Gastrocnemius medialis (tissue), 4 donors: ENCODE results near the gene SCO2. TPM values are rescaled to one million over a fixed set of nuclear protein-coding genes. Genes with fewer than 3 reads are reported as not detected.
A peak's percentile ranks its signal among the peaks of the same experiment; 100 is the strongest.

Experiments
- ATAC-seq, 2 donors: fragments of 150-250 bp; one replicate each; pipeline ENCODE4 v1.9.1; 2016
- DNase-seq, 2 donors: peaks; one replicate each; pipeline ENCODE4 v3.0.0-alpha.2; 2019
- H3K27ac ChIP-seq, 4 donors: fragments of 200-600 bp; sonication (generic); 1 replicate in 1 of 4; 2 replicates in 3 of 4; pipeline ENCODE4 v1.5.1; 2016 to 2018; ENCODE audit warnings: mild to moderate bottlenecking in 2 of 4, moderate library complexity in 1 of 4
- H3K27me3 ChIP-seq, 3 donors: fragments of 200-600 bp; sonication (generic) in 2 of 3; 1 replicate in 1 of 3; 2 replicates in 2 of 3; pipeline versions ENCODE4 v1.5.1 to v1.6.0; 2016 to 2019; ENCODE audit warnings: mild to moderate bottlenecking in 1 of 3, moderate library complexity in 1 of 3
- H3K36me3 ChIP-seq, 2 donors: fragments of 200-600 bp; sonication (generic) in 1 of 2; one replicate each; pipeline ENCODE4 v1.5.1; 2017 to 2018
- H3K4me1 ChIP-seq, 2 donors: fragments of 200-600 bp; sonication (generic) in 1 of 2; one replicate each; pipeline ENCODE4 v1.5.1; 2016 to 2017; ENCODE audit warnings: mild to moderate bottlenecking in 2 of 2
- H3K4me3 ChIP-seq, 4 donors: fragments of 200-600 bp; sonication (generic) in 3 of 4; 1 replicate in 1 of 4; 2 replicates in 3 of 4; pipeline ENCODE4 v1.5.1; 2016 to 2019; ENCODE audit warnings: mild to moderate bottlenecking in 2 of 4
- H3K9me3 ChIP-seq, 3 donors: fragments of 200-600 bp; sonication (generic) in 2 of 3; 1 replicate in 1 of 3; 2 replicates in 2 of 3; pipeline ENCODE4 v1.5.1; 2016 to 2019
- POLR2A ChIP-seq, 2 donors: fragments of 450-650 bp; IDR thresholded peaks; one replicate each; pipeline ENCODE4 v1.6.1; 2017; ENCODE audit warnings: antibody characterized with exemption in 2 of 2, mild to moderate bottlenecking in 2 of 2, moderate library complexity in 2 of 2
- in situ Hi-C, 4 donors: fragments of 200-750 bp; cut with MboI; loops; one replicate each; pipeline versions ENCODE4 v1.15.0 to v1.8.0; 2017; ENCODE audit warnings: low sequenced_read_pairs in 4 of 4
- intact Hi-C: fragments of 100-400 bp; cut with DNase I; formaldehyde crosslinking; loops from one replicate; pipeline ENCODE4 v1.15.1; 2023; ENCODE audit warnings: low total_unique reads
- total RNA-seq, 4 donors: library from RNA; depleted of rRNA; stranded (reverse); fragments of >200 nt; gene quantifications; one replicate each; pipeline versions ENCODE4 v1.1.0 to v1.2.3, GENCODE V29; 2016
- TF ChIP-seq, protein P1 (sequence below), 5 experiments: fragments of 450-650 bp in 3 of 5; fragments of 200-600 bp in 2 of 5; sonication (generic) in 2 of 5; IDR thresholded peaks in 4 of 5; conservative IDR thresholded peaks in 1 of 5; 1 replicate in 4 of 5; 2 replicates in 1 of 5; pipeline ENCODE4 v1.5.1; 2016 to 2019; ENCODE audit warnings: antibody characterized with exemption in 5 of 5, mild to moderate bottlenecking in 3 of 5, moderate library complexity in 3 of 5

SCO2 gene
- total RNA-seq, 4 donors from 2014 or later = 1.0 to 2.3 TPM; not detected in 2

DNA sequence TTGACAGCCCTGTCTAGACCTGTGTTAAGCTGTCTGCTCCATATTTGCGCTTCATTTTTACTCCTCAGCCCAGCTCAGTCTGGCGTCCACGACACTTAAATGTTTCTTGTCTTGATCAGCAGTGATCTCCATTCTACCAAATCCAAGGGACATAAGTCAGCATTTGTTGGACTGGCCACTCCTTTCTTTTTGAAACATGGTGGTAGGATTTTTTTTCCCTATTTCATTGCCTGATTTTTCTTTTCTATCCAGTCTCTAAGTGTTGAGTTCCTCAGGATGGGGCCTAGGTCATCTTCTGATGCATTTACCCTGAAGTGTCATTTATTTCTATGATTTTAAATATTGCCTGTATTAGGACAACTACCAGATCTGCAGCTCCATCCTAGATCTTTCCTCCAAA lies 16.5 kb downstream of the SCO2 start:
- no peaks in the 10 kb centered on the region for H3K9me3 ChIP-seq
- peak overlapping the region; percentile 83 to 94 (median 87) for H3K27ac ChIP-seq

DNA sequence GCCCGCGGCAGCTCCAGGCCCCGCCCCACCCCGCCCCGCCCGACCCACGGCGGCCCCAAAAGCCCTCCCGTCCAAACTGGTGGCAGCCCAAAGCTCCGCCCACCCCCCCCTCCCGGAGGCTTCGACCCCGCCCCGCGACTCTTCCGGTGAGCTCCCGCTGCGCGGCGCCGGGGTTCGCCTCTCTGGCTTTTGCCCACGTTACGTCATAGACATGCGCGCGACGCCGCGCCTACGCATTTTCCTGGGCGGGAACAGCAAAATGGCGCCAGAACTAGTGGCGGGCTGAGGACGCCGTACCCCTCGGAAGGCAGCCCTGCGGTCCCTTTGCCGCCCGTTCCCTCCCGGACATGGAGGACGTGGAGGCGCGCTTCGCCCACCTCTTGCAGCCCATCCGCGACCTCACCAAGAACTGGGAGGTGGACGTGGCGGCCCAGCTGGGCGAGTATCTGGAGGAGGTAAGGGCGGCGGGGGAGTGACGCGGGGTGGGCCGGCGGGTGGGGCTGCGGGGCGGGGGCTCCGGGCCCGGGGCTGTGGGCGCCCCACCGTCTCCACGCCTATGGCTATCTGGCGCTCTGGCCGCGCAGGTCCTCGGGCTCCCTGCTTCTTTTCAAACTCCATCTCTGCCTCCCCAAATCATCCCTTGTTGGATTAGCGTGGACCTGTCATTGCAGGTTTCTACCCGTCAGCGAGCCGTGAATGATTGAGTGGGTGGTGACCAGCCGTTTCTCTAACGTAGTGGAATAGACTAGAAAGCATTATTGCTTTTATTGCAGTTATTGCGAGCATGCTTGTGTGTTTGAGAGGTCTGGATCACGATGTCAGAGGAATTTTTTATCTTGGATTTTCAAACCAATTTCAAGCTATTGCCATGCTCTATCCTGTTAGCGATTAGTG lies 17.2 kb downstream of the SCO2 start, which contains the start of gene NCAPH2:
NCAPH2 (plus strand) TSS at position 234 of the 894 bp plus-strand sequence; CDS start at position 348, 114 bp downstream.
- intact Hi-C loops = loop anchor here (1.0 to 10.0 kb wide), 5 partner anchors 17 to 653 kb away; partner anchors contain the start of genes CHKB, SBF1, SCO2 and ZBED4
- H3K9me3 ChIP-seq = no peaks in the 10 kb centered on the region
- H3K36me3 ChIP-seq = peaks cover 0 to 21% of the 10 kb centered on the region in 2 donors
- peak within 1 kb of the TSS; percentile 85 to 97 (median 94) for H3K27ac ChIP-seq
- H3K4me1 ChIP-seq = peaks cover 15 to 22% of the 10 kb centered on the region in 2 donors
- peak; percentile 87 to 89 for ATAC-seq
- peak; percentile 59 to 62 for TF ChIP-seq POLR2A (IDR thresholded peaks at IDR 0.05)
- TF ChIP-seq, protein P1, sequence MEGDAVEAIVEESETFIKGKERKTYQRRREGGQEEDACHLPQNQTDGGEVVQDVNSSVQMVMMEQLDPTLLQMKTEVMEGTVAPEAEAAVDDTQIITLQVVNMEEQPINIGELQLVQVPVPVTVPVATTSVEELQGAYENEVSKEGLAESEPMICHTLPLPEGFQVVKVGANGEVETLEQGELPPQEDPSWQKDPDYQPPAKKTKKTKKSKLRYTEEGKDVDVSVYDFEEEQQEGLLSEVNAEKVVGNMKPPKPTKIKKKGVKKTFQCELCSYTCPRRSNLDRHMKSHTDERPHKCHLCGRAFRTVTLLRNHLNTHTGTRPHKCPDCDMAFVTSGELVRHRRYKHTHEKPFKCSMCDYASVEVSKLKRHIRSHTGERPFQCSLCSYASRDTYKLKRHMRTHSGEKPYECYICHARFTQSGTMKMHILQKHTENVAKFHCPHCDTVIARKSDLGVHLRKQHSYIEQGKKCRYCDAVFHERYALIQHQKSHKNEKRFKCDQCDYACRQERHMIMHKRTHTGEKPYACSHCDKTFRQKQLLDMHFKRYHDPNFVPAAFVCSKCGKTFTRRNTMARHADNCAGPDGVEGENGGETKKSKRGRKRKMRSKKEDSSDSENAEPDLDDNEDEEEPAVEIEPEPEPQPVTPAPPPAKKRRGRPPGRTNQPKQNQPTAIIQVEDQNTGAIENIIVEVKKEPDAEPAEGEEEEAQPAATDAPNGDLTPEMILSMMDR (IDR thresholded peaks at IDR 0.05 in 4 of 5, conservative IDR thresholded peaks at IDR 0.05 in 1 of 5) = no peak
- peak; percentile 89 to 93 for DNase-seq
- peak within 1 kb of the TSS; percentile 87 to 99 (median 96) for H3K4me3 ChIP-seq
- in situ Hi-C loops = no loop called here
- no peaks in the 10 kb centered on the region for H3K27me3 ChIP-seq

More for the DNA sequence above, 16.5 kb downstream of the SCO2 start:
- ATAC-seq (no peak), DNase-seq (no peak)
- in situ Hi-C loops (no loop called here), intact Hi-C loops (loop anchor here (1.0 to 10.0 kb wide), 4 partner anchors 16 to 654 kb away; partner anchors contain the start of genes CHKB, SCO2 and ZBED4)
- TF ChIP-seq, protein P1 (IDR thresholded peaks at IDR 0.05 in 4 of 5, conservative IDR thresholded peaks at IDR 0.05 in 1 of 5) = no peak
- TF ChIP-seq POLR2A (IDR thresholded peaks at IDR 0.05) = no peak
- Histone ChIP-seq H3K27me3 (no peaks in the 10 kb centered on the region), H3K4me3 (peak overlapping the region; percentile 63 to 95 (median 80)), H3K36me3 (peaks cover 0 to 18% of the 10 kb centered on the region in 2 donors), H3K4me1 (peaks cover 15 to 22% of the 10 kb centered on the region in 2 donors)

DNA sequence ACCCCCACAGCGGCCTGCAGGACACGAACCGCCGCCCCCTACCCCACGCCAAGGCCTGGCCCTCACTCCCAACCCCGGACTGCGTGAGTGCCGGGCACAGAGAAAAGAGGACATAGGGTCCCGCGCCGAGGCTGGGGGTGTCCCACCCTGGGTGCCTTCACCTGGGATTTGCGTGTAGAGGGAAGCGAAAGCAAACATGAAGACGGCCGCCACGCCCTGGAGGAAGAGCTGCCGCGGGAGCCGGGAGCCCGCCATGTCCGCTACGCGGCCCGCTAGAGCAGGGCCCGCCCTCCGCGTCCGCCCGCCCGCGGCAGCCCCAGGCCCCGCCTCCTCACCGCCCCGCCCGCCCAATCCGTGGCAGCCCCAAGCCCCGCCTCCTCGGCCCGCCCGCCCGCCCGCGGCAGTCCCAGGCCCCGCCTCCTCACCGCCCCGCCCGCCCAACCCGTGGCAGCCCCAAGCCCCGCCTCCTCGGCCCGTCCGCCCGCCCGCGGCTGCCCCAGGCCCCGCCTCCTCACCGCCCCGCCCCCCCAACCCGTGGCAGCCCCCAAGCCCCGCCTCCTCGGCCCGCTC lies 17.9 kb downstream of the SCO2 start, which contains the start of gene LMF2:
LMF2 (minus strand) TSS at position 282 of the 570 bp plus-strand sequence; CDS start at position 255, 27 bp downstream.
- Histone ChIP-seq H3K4me1 (peaks cover 15 to 22% of the 10 kb centered on the region in 2 donors), H3K27ac (peak within 1 kb of the TSS; percentile 85 to 97 (median 94)), H3K27me3 (no peaks in the 10 kb centered on the region), H3K36me3 (peaks cover 0 to 29% of the 10 kb centered on the region in 2 donors), H3K4me3 (peak within 1 kb of the TSS; percentile 87 to 99 (median 96)), H3K9me3 (no peaks in the 10 kb centered on the region)
- in situ Hi-C loops = no loop called here
- intact Hi-C loops = loop anchor here (1.0 to 10.0 kb wide), 2 partner anchors 32 to 653 kb away; partner anchors contain the start of genes SBF1 and ZBED4
- DNase-seq (peak; percentile 78 to 88), ATAC-seq (peak; percentile 67 to 78)
- TF ChIP-seq POLR2A (IDR thresholded peaks at IDR 0.05) = peak; percentile 27 to 53
- TF ChIP-seq, protein P1 (IDR thresholded peaks at IDR 0.05 in 4 of 5, conservative IDR thresholded peaks at IDR 0.05 in 1 of 5) = peak in 1 of 5 experiments; percentile 23

DNA sequence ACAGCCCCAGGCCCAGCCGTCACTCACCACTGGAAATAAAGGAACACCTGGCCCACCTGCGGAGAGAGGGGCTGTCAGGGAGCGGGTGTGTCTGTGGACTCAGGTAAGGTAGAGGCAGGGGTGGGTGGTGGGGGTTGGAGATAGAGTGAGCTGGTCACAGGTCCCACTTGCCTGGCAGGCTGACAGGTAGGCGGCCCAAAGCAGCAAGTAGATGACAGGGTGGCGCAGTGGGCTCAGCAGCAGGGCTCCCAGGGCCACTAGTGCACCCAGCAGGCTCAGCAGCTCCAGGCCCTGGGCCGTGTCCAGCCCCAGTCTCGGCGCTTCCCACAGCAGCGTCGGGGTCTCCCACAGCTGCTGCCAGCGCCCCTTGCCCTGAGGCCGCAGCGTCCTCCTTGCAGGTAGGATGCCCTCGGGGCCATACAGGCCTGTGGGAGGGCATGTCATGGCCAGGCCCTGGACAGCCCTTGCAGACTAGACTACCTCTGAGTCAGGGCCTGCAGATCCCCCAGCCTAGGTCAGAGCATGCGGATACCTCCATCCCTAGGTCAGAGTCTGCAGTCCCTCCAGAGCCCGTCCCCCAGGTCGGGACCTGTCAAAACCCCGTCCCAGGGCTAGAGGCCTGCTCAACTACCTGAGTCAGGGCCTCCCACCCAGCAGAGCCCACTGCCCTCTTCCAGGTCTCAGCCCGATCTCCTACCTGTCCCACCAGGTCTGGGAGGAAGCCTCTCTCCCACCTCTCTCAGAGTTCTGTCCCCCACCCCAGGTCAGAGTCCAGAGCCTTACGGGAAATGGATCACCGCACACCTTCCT lies 18.6 kb downstream of the SCO2 start:
- Histone ChIP-seq H3K4me1 (peaks cover 15 to 22% of the 10 kb centered on the region in 2 donors), H3K9me3 (no peaks in the 10 kb centered on the region), H3K36me3 (peaks cover 0 to 31% of the 10 kb centered on the region in 2 donors), H3K27me3 (no peaks in the 10 kb centered on the region), H3K4me3 (peak overlapping the region; percentile 87 to 99 (median 96)), H3K27ac (peak overlapping the region; percentile 85 to 97 (median 94))
- in situ Hi-C loops (no loop called here), intact Hi-C loops (loop anchor here (1.0 to 10.0 kb wide), 2 partner anchors 32 to 652 kb away; partner anchors contain the start of genes SBF1 and ZBED4)
- TF ChIP-seq, protein P1 (IDR thresholded peaks at IDR 0.05 in 4 of 5, conservative IDR thresholded peaks at IDR 0.05 in 1 of 5) = no peak
- DNase-seq (no peak), ATAC-seq (peak; percentile 3 to 6)
